GM15510 (cell line): Measurements from ENCODE around the gene NOTCH4.

ENCODE experiments used
- POLR2A ChIP-seq: IDR thresholded peaks from 3 replicates; pipeline ENCODE4 v1.6.1; 2011; ENCODE audit warnings: borderline replicate concordance; ENCODE audit not compliant: insufficient read length; ENCODE audit errors: extremely low read depth

NOTCH4 gene

GRCh38 chr6:32223258-32224235, at the start of gene NOTCH4:
Gene NOTCH4, minus strand, starts transcription at chr6:32224067. Its CDS starts 139 bp downstream, at chr6:32223928.
- no peak for TF ChIP-seq POLR2A

DNA sequence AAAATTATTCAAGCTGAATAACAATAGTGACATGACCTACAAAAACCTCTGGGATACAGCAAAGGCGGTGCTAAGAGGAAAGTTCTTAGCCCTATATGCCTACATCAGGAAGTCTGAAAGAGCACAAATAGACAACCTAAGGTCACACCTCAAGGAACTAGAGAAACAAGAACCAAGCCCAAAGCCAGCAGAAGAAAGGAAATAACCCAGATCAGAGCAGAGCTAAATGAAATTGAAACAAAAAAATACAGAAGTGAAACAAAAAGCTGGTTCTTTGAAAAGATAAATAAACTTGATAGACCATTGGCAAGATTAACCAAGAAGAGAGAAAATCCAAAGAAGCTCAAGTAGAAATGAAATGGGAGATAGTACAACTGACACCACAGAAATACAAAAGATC, 47.6 kb upstream of the NOTCH4 start:
- no peak for TF ChIP-seq POLR2A

- TF ChIP-seq POLR2A, result no peak
These were observed 43.2 kb upstream of the NOTCH4 start for GRCh38 chr6:32267035-32267434.

GRCh38 chr6:32255199-32256153, 31.6 kb upstream of the NOTCH4 start:
- peak; percentile 26 for TF ChIP-seq POLR2A

GRCh38 chr6:32254761-32255198, 30.9 kb upstream of the NOTCH4 start:
- TF ChIP-seq POLR2A, result no peak

- no peak for TF ChIP-seq POLR2A
These were observed 28.6 kb upstream of the NOTCH4 start for GRCh38 chr6:32252331-32253009.

- TF ChIP-seq POLR2A, result no peak
These were observed 25.4 kb upstream of the NOTCH4 start for GRCh38 chr6:32249262-32249661.

DNA sequence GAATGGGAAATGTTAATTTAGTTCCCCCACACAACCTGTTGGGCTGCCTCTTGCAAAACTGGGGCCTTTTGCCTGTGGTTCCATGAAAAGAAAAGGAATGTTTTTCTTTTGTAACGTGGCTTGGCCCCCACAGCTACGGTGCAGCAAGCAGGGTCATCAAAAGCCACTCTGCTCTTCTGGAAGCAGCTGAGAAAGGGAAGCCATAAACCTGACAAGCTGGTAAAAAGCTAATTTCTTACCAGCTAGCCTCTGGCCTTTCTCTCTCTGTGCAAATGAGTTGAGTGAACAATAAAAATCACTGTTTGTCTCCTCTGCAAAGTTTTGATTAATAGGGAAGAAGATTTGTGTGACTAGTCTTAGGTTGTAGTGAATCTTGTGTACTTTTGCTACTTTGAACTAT, 23.5 kb upstream of the NOTCH4 start:
- no peak for TF ChIP-seq POLR2A

GRCh38 chr6:32244946-32245398, 21.1 kb upstream of the NOTCH4 start:
- TF ChIP-seq POLR2A, result no peak

DNA sequence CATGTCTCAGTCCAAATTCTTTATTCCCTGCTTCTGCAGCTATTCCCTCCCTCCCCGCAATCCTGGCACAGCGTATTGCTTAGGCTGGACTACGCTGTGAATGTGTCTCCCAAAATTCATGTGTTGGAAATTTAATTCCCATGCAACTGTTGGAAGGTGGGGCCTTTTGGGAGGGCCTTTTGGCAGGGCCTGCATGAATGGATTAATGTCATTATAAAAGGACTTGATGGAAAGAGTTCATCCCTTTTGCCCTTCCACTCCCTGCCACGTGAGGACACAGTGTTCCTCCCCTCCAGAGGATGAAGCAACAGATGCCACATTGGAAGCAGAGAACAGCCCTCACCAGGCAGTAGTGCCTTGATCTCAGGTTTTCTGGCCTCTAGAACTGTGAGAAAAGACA, 20.4 kb upstream of the NOTCH4 start:
- no peak for TF ChIP-seq POLR2A

DNA sequence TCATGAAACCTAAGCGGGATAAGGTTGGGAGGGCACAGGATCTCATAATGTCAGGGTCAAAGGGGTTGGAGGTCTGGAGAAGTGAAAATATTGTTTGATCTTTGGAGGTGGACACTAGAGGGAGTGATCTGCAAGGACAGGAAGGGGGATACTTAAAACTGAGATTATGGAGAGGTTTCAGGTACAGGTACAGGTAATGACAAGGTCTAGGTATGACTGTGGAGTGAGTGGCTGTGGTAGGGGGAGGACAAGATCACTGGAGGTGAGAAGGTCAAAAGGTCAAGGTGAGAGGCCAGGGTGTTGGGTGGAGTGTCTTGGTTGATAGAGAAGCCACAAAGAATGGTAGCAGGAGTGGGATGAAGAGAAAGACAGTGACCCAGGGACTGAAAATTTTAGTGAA, 16.8 kb upstream of the NOTCH4 start:
- TF ChIP-seq POLR2A, result no peak

DNA sequence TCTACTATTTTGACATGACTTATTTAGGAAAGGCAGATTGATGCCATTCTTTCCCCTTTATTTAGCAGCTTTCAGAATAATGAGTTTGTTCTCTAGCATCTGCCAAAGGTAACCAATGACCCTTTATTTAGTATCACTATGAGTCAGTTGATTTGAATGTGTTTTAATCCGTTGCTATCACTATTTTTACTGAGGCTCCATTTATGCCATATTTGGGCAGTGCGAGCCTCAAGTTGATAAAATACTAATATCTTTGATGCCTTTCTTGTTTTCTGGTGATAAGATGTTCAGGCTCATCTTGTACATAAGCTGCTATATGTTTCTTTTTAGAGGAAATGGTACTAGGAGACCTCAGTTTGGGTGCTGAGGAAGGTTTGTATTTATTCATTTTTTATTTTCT, 15.6 kb upstream of the NOTCH4 start:
- TF ChIP-seq POLR2A, result no peak

- no peak for TF ChIP-seq POLR2A
These were observed 11.1 kb upstream of the NOTCH4 start for GRCh38 chr6:32234934-32235333.

- TF ChIP-seq POLR2A, result no peak
These were observed 2.6 kb upstream of the NOTCH4 start for GRCh38 chr6:32226434-32226833.
